Measurements from ENCODE around the gene ARHGAP1.

Gene ARHGAP1

DNA sequence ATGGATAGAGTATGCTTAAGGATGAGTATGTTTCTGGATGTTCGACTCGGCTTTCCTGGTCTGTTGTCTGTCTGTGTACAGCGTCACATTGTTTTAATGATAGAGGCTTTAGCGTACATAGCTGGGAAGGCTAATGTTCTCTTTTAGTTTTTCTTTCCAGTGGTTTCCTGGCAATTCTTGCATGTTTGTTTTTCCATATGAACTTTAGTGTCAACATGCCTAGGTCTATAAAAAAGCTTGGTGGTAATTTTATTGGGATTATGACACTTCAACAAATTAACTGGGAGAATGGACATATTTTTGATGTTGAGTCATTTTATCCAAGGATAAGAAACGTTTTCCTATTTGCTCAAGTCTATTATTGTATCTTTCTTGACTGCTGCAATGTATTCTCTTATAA is 36.2 kb upstream of the ARHGAP1 start:
- no peak overlapping the region for H3K27ac ChIP-seq (ENCODE audit: low read depth, low read length)
- no peak overlapping the region for H3K9ac ChIP-seq (ENCODE audit: low read depth in 1 of 2, low read length in 2 of 2)
- no peaks in the 10 kb centered on the region for H3K9me3 ChIP-seq (ENCODE audit: control insufficient read depth in 1 of 2, low read length in 2 of 2)
- no peak overlapping the region for H3K4me3 ChIP-seq (ENCODE audit: low read depth in 1 of 2, low read length in 2 of 2)
- peaks cover 0 to 2% of the 10 kb centered on the region in 2 donors for H3K36me3 ChIP-seq (ENCODE audit: control insufficient read depth in 1 of 2, insufficient read depth in 2 of 2, low read length in 2 of 2)
- no peaks in the 10 kb centered on the region for H3K27me3 ChIP-seq (ENCODE audit: control insufficient read depth in 1 of 2, insufficient read depth in 2 of 2, low read length in 2 of 2)
- no peaks in the 10 kb centered on the region for H3K4me1 ChIP-seq (ENCODE audit: control insufficient read depth in 1 of 2, insufficient read depth in 2 of 2, low read length in 2 of 2)

DNA sequence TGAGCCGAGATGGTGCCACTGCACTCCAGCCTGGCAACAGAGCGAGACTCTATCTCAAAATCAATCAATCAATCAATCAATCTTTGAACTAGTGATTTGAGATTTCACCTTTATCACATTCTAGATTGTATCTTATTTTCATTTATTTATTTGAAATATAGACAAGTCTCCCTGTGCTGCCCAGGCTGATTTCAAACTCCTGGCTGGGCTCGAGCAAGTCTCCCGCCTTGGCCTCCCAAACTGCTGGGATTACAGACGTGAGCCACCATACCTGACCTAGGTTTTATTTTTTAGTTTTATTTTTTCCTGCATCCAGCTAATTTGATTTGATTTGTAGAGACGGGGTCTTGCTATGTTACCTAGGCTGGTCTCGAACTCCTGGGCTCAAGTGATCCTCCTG is 35.7 kb upstream of the ARHGAP1 start:
- Histone ChIP-seq H3K9me3 (ENCODE audit: control insufficient read depth in 1 of 2, low read length in 2 of 2) (no peaks in the 10 kb centered on the region), H3K4me1 (ENCODE audit: control insufficient read depth in 1 of 2, insufficient read depth in 2 of 2, low read length in 2 of 2) (no peaks in the 10 kb centered on the region), H3K27ac (ENCODE audit: low read depth, low read length) (no peak overlapping the region), H3K4me3 (ENCODE audit: low read depth in 1 of 2, low read length in 2 of 2) (no peak overlapping the region), H3K27me3 (ENCODE audit: control insufficient read depth in 1 of 2, insufficient read depth in 2 of 2, low read length in 2 of 2) (no peaks in the 10 kb centered on the region), H3K9ac (ENCODE audit: low read depth in 1 of 2, low read length in 2 of 2) (no peak overlapping the region), H3K36me3 (ENCODE audit: control insufficient read depth in 1 of 2, insufficient read depth in 2 of 2, low read length in 2 of 2) (no peaks in the 10 kb centered on the region)

DNA sequence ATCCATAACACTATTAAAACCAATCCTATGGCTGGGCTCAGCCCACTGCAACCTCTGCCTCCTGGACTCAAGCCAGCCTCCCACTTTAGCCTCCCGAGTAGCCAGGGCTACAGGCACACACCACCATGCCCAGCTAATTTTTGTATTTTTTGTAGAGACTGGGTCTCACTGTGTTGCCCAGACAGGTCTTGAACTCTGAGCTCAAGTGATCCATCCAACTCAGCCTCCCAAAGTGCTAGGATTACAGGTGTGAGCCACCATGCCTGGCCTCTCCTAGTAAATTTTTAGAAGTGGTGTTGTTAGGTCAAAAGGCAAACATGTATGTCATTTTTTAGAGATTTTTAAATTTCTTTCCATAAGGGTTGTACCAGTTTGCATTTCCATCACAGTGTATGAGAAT is 32.8 kb upstream of the ARHGAP1 start:
- no peak overlapping the region for H3K27ac ChIP-seq (ENCODE audit: low read depth, low read length)
- H3K4me1 ChIP-seq (ENCODE audit: control insufficient read depth in 1 of 2, insufficient read depth in 2 of 2, low read length in 2 of 2) = no peaks in the 10 kb centered on the region
- no peak overlapping the region for H3K4me3 ChIP-seq (ENCODE audit: low read depth in 1 of 2, low read length in 2 of 2)
- H3K36me3 ChIP-seq (ENCODE audit: control insufficient read depth in 1 of 2, insufficient read depth in 2 of 2, low read length in 2 of 2) = no peaks in the 10 kb centered on the region
- H3K9me3 ChIP-seq (ENCODE audit: control insufficient read depth in 1 of 2, low read length in 2 of 2) = no peaks in the 10 kb centered on the region
- H3K27me3 ChIP-seq (ENCODE audit: control insufficient read depth in 1 of 2, insufficient read depth in 2 of 2, low read length in 2 of 2) = no peaks in the 10 kb centered on the region
- H3K9ac ChIP-seq (ENCODE audit: low read depth in 1 of 2, low read length in 2 of 2) = no peak overlapping the region

DNA sequence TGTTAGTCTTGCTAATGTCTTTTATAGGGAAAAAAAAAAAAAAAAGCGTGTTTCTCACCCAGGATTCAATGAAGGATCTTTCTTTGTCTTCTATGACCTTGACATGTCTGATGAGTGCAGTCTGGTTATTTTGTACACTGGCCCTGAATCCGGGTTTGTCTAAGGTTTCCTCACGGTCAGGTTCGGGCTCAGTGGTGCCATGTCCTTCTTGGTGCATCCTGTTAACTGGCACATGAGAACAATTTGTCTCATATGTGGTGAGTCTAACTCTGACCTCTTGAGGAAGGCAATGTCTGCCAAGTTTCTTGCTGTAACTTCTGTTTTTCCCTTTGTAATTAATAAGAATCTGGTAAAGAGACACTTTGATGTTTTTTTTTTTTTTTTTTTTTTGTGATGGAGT is 31.1 kb upstream of the ARHGAP1 start:
- Histone ChIP-seq H3K4me3 (ENCODE audit: low read depth in 1 of 2, low read length in 2 of 2) (no peak overlapping the region), H3K27ac (ENCODE audit: low read depth, low read length) (no peak overlapping the region), H3K36me3 (ENCODE audit: control insufficient read depth in 1 of 2, insufficient read depth in 2 of 2, low read length in 2 of 2) (no peaks in the 10 kb centered on the region), H3K9me3 (ENCODE audit: control insufficient read depth in 1 of 2, low read length in 2 of 2) (no peaks in the 10 kb centered on the region), H3K9ac (ENCODE audit: low read depth in 1 of 2, low read length in 2 of 2) (no peak overlapping the region), H3K27me3 (ENCODE audit: control insufficient read depth in 1 of 2, insufficient read depth in 2 of 2, low read length in 2 of 2) (no peaks in the 10 kb centered on the region), H3K4me1 (ENCODE audit: control insufficient read depth in 1 of 2, insufficient read depth in 2 of 2, low read length in 2 of 2) (no peaks in the 10 kb centered on the region)

DNA sequence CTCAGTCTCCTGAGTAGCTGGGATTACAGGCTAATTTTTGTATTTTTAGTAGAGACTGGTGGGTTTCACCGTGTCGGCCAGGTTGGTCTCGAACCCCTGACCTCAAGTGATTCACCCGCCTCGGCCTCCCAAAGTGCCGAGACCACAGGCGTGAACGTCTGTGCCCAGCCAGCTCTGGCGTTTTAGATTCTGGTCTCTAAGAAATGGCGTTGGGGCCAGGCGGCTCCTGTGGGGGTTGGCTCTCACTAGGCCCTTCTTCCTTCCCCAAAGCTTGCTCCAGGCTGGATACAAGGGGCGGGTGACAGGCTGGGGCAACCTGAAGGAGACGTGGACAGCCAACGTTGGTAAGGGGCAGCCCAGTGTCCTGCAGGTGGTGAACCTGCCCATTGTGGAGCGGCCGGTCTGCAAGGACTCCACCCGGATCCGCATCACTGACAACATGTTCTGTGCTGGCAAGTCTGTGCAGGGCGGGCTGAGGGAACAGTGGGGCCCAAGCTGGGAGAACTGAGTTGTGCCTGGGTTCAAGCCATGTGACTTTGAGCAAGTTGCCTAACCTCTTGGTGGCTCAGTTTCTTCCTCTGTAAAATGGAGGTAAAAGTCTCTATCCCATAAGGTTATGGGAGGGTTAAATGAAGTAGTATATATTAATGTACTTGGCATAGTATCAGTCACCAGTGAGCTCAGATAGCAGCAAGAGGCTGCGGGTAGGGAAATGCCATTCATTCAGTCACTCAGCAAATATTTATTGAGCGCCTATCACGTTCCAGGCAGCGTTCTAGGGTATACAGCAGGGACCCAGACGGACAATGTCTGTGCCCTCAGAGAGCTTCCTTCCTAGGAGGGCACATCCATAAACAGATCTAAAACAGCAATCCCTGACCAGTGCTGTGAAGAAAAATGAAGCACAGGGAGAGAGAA is 28.9 kb upstream of the ARHGAP1 start:
- H3K9me3 ChIP-seq (ENCODE audit: control insufficient read depth in 1 of 2, low read length in 2 of 2) = no peaks in the 10 kb centered on the region
- H3K27ac ChIP-seq (ENCODE audit: low read depth, low read length) = no peak overlapping the region
- no peak overlapping the region for H3K9ac ChIP-seq (ENCODE audit: low read depth in 1 of 2, low read length in 2 of 2)
- no peaks in the 10 kb centered on the region for H3K27me3 ChIP-seq (ENCODE audit: control insufficient read depth in 1 of 2, insufficient read depth in 2 of 2, low read length in 2 of 2)
- H3K4me3 ChIP-seq (ENCODE audit: low read depth in 1 of 2, low read length in 2 of 2) = no peak overlapping the region
- H3K36me3 ChIP-seq (ENCODE audit: control insufficient read depth in 1 of 2, insufficient read depth in 2 of 2, low read length in 2 of 2) = no peaks in the 10 kb centered on the region
- no peaks in the 10 kb centered on the region for H3K4me1 ChIP-seq (ENCODE audit: control insufficient read depth in 1 of 2, insufficient read depth in 2 of 2, low read length in 2 of 2)

DNA sequence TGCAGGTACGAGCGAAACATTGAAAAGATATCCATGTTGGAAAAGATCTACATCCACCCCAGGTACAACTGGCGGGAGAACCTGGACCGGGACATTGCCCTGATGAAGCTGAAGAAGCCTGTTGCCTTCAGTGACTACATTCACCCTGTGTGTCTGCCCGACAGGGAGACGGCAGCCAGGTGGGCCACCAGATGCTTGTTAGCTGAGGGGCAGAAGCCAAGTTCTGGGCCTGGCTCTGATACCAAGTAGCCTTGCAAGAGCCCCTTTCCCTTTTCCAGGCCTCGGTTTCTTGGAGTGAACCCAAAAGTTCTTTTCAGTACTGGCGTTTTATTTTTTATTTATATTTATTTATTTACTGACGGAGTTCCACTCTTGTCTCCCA is 28.2 kb upstream of the ARHGAP1 start:
- no peak overlapping the region for H3K9ac ChIP-seq (ENCODE audit: low read depth in 1 of 2, low read length in 2 of 2)
- no peaks in the 10 kb centered on the region for H3K27me3 ChIP-seq (ENCODE audit: control insufficient read depth in 1 of 2, insufficient read depth in 2 of 2, low read length in 2 of 2)
- H3K36me3 ChIP-seq (ENCODE audit: control insufficient read depth in 1 of 2, insufficient read depth in 2 of 2, low read length in 2 of 2) = no peaks in the 10 kb centered on the region
- no peaks in the 10 kb centered on the region for H3K9me3 ChIP-seq (ENCODE audit: control insufficient read depth in 1 of 2, low read length in 2 of 2)
- H3K4me1 ChIP-seq (ENCODE audit: control insufficient read depth in 1 of 2, insufficient read depth in 2 of 2, low read length in 2 of 2) = no peaks in the 10 kb centered on the region
- no peak overlapping the region for H3K4me3 ChIP-seq (ENCODE audit: low read depth in 1 of 2, low read length in 2 of 2)
- no peak overlapping the region for H3K27ac ChIP-seq (ENCODE audit: low read depth, low read length)

DNA sequence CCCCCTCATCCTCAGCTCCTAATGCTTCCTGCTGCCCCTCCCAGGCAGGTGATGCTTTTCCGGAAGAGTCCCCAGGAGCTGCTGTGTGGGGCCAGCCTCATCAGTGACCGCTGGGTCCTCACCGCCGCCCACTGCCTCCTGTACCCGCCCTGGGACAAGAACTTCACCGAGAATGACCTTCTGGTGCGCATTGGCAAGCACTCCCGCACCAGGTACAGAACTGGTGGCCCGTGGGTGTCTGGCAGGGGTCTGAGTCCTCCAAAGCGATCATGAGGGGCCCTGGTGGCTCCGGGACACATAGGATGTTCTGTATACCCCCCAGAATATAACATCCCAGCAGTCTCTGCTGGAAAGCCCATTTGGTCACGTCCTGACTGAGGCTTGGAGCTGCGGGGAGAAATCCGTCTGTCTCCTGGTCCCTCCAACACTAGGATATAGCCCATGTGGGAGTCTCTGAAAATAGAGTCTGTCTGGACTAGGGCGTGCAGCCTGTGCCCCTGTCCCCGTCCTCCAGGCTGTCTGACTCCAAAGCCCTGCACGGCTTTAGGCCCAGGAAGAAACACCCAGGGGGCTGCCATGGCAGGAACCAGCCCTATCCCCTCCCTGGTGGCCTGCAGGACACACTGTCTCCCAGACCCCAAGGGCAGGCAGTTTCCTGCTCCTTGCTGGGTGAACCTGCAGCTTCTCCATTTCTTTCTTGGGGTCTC is 27.7 kb upstream of the ARHGAP1 start:
- Histone ChIP-seq H3K9me3 (ENCODE audit: control insufficient read depth in 1 of 2, low read length in 2 of 2) (no peaks in the 10 kb centered on the region), H3K4me3 (ENCODE audit: low read depth in 1 of 2, low read length in 2 of 2) (no peak overlapping the region), H3K4me1 (ENCODE audit: control insufficient read depth in 1 of 2, insufficient read depth in 2 of 2, low read length in 2 of 2) (no peaks in the 10 kb centered on the region), H3K9ac (ENCODE audit: low read depth in 1 of 2, low read length in 2 of 2) (no peak overlapping the region), H3K27me3 (ENCODE audit: control insufficient read depth in 1 of 2, insufficient read depth in 2 of 2, low read length in 2 of 2) (no peaks in the 10 kb centered on the region), H3K36me3 (ENCODE audit: control insufficient read depth in 1 of 2, insufficient read depth in 2 of 2, low read length in 2 of 2) (no peaks in the 10 kb centered on the region), H3K27ac (ENCODE audit: low read depth, low read length) (no peak overlapping the region)

DNA sequence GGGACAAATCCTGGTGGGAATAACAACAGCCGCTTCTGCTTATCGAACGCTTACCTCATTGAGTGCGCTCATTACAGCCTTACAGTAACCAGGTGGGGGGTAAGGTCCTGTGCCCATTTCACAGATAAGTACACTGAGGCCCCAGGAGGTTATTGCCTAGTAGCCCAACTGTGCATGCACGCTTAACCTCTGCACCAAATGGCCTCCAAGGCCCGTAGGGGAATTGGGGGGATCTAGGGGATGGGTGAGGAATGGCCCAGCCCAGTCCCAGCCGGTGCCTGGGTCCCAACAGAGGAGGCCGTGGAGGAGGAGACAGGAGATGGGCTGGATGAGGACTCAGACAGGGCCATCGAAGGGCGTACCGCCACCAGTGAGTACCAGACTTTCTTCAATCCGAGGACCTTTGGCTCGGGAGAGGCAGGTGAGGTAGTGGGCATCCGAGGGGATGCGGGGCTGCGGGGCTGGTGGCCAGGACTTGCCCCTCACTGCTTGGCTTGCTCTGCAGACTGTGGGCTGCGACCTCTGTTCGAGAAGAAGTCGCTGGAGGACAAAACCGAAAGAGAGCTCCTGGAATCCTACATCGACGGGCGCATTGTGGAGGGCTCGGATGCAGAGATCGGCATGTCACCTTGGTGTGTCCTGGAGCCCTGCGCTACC is 25.9 kb upstream of the ARHGAP1 start:
- Histone ChIP-seq H3K27ac (ENCODE audit: low read depth, low read length) (no peak overlapping the region), H3K9me3 (ENCODE audit: control insufficient read depth in 1 of 2, low read length in 2 of 2) (no peaks in the 10 kb centered on the region), H3K4me3 (ENCODE audit: low read depth in 1 of 2, low read length in 2 of 2) (no peak overlapping the region), H3K9ac (ENCODE audit: low read depth in 1 of 2, low read length in 2 of 2) (no peak overlapping the region), H3K4me1 (ENCODE audit: control insufficient read depth in 1 of 2, insufficient read depth in 2 of 2, low read length in 2 of 2) (no peaks in the 10 kb centered on the region), H3K27me3 (ENCODE audit: control insufficient read depth in 1 of 2, insufficient read depth in 2 of 2, low read length in 2 of 2) (no peaks in the 10 kb centered on the region), H3K36me3 (ENCODE audit: control insufficient read depth in 1 of 2, insufficient read depth in 2 of 2, low read length in 2 of 2) (no peaks in the 10 kb centered on the region)

DNA sequence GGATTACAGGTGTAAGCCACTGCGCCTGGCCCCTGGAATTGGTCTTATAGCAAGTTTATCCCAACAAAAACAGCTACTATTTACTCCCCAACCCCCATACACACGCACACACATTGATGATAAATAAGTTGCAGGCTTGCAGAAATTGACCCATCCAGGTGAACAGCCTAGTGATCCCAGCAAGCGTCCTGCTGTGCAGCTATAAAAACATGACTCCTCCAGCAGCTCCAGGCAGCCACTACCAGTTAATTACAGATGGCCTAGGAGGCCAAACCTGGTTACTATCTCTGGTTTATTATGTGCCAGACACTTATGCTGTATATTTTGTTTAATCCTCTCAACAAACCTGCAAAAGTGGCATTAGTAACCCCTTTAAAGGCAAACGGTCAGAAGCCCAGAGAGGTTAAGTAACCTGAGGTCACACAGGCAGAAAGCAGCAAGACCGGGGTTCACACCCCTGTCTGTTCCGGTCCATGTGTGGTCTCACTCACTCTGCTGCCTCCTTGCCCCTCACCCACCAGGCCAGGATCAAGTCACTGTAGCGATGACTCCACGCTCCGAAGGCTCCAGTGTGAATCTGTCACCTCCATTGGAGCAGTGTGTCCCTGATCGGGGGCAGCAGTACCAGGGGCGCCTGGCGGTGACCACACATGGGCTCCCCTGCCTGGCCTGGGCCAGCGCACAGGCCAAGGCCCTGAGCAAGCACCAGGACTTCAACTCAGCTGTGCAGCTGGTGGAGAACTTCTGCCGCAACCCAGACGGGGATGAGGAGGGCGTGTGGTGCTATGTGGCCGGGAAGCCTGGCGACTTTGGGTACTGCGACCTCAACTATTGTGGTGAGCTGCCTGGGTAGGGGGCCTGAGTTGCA is 25.2 kb upstream of the ARHGAP1 start:
- Histone ChIP-seq H3K9ac (ENCODE audit: low read depth in 1 of 2, low read length in 2 of 2) (no peak overlapping the region), H3K4me1 (ENCODE audit: control insufficient read depth in 1 of 2, insufficient read depth in 2 of 2, low read length in 2 of 2) (no peaks in the 10 kb centered on the region), H3K4me3 (ENCODE audit: low read depth in 1 of 2, low read length in 2 of 2) (no peak overlapping the region), H3K27ac (ENCODE audit: low read depth, low read length) (no peak overlapping the region), H3K36me3 (ENCODE audit: control insufficient read depth in 1 of 2, insufficient read depth in 2 of 2, low read length in 2 of 2) (no peaks in the 10 kb centered on the region), H3K27me3 (ENCODE audit: control insufficient read depth in 1 of 2, insufficient read depth in 2 of 2, low read length in 2 of 2) (no peaks in the 10 kb centered on the region), H3K9me3 (ENCODE audit: control insufficient read depth in 1 of 2, low read length in 2 of 2) (no peaks in the 10 kb centered on the region)
